Measurements from ENCODE around the gene KLB.
"Not testable (repeated sequence)": the region's sequence is repeated elsewhere in the genome, so short reads cannot be mapped to it uniquely, and the experiment has no call there.

Gene KLB

DNA sequence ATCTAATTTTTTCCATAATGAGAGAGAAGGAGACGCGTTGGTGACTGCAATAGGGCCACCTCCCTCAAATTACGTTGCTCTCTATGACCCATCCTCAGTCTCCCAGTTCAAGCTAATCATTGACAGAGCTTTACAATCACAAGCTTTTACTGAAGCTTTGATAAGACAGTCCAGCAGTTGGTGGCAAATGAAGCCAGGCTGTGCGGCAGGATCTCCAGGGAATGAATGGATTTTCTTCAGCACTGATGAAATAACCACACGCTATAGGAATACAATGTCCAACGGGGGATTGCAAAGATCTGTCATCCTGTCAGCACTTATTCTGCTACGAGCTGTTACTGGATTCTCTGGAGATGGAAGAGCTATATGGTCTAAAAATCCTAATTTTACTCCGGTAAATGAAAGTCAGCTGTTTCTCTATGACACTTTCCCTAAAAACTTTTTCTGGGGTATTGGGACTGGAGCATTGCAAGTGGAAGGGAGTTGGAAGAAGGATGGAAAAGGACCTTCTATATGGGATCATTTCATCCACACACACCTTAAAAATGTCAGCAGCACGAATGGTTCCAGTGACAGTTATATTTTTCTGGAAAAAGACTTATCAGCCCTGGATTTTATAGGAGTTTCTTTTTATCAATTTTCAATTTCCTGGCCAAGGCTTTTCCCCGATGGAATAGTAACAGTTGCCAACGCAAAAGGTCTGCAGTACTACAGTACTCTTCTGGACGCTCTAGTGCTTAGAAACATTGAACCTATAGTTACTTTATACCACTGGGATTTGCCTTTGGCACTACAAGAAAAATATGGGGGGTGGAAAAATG lies at the start of gene KLB:
TSS of gene KLB (plus strand) at position 168 of the 821 bp plus-strand sequence. CDS start at position 188, 20 bp downstream.
- no peak for DNase-seq

DNA sequence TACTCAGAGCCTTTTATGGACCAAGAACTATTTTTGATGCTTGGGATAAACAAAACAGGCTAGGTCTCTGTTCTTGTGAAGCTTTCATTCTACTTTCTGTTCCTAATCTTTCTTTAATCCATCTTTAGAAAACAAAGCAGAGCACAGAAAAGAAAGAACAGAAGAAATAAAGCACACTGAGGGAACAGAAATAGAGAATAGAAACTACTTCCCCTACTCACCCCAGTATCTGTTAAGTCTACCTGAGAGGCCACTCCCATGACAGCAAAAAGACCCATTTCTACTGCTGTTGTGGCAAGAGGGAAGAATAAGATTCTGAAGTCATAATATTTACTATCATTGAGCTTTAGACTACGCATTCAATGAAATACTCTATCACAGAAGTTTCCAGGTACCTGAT lies 49.7 kb upstream of the KLB start:
- no peak for DNase-seq

DNA sequence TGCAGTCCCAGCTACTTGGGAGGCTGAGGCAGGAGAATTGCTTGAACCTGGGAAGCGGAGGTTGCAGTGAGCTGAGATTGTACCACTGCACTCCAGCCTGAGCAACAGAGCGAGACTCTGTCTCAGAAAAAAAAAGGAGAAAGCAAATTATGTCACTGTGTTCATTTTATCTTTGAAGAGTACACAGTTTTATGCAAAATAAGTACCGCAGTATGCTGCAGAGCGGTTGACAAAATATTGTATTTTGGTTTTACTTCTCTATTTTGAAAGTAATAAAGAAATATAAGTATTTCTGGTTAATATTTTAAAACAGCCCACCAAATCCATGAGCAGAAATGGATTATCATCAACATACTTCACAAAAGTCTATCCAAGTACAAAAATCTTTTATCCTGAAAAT lies 46.1 kb upstream of the KLB start:
- not testable (repeated sequence) for DNase-seq

DNA sequence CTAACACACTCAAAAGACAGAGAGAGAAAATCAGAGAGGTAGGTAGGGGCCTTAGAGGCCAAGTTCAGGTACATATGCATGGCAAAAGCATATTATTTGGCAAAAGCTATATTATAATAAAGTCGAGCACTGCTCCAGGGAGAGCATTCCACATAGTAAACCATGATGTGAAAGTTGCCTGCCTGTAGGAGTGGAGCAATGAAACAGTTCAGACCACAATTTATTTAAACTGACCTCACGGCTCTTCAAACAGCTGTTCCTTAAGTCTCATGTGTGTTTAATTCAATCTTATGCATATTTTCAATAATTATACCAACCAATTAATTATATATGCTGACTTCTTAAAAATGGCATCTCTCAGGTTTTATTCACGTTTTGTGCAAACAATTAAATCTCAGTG lies 43.9 kb upstream of the KLB start:
- no peak for DNase-seq

DNA sequence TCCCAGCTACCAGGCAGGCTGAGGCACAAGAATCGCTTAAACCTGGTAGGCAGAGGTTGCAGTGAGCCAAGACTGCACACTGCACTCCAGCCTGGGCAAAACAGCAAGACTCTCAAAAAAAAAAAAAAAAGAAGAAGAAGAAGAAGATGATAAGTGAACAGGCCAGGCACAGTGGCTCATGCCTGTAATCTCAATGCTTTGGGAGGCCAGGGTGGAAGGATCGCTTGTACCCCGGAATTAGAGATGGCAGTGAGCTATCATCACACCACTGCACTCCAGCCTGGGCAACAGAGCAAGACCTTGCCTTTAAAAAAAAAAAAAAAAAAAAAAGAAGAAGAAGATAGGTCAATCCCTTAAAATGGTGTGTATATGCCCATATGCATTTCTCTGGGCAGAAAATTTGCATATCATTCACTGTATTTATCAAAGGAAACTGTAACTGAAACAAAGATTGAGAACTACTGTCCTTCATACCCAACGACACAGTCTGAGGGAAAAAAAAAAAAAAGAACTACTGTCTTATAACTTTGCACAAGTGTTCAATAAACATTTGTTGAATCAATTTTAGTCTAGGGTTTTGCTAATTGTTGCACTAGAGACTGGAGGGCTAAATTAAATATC lies 42.8 kb upstream of the KLB start:
- no peak for DNase-seq

DNA sequence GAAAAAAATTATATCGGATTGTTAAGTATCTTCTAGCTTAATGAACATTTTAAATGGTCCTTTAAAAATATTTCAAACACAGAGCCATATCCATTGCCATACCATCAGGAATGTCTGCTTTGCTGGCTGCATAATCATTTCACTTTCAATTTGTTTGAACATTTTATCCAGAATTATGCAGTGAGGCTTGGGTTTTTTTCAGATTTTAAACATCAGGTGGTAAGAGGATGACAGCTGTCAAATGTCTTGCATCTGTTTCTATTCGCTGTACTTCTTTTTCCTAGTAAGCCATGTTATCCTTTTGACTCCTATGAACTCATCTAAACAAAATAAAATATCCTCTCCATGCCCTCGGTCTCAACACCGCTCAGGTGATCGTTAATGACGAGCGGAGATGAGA lies 41.4 kb upstream of the KLB start:
- no peak for DNase-seq

DNA sequence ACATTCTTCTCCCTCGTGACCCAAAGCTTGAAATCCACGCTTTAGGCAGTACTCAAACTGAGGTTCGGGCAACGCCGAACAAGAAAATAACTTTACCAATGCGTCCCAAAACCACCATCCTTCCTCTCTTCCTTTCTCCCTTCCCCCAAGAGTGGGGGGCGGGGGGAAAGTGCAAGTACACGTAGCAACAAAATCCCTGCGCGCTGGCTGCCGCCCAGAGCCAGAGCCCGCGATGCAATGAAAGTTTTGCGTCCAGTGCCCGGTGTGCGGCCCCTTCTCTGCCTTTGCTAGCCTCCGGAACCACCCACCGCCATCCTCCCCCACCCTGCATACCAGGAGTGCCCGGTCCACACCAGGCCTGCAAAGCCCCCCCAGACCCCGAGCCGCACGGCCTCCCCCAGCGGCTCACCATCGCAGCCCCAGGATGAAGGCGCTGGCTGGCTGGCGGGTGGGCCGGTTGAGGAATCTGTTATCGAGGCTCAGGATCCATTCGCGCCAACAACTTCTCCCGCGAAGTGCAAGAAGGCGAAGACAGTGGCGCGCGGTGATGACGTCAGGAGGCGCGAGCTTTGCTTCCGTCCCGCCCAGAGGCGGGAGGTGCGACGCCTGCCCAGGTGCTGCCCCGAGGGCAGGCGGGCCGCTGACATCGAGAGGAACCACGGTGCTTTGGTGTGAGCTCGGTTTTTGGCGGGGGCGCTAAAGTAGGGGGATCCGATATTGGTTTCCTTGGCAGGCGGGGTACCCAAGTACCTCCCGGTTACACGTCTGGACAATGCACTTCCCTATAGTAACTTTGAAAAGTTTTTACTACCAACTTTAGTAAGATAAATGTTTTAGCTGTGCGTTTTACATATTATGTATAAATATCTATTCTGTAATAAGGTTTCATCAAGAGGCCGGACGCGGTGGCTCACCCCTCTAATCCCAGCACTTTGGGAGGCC lies 40.6 kb upstream of the KLB start, which contains the start of gene RFC1:
TSS of gene RFC1 (minus strand) at position 533 of the 942 bp plus-strand sequence. CDS start at position 412, 121 bp downstream.
- peak; percentile 83 to 92 (median 88) for DNase-seq

DNA sequence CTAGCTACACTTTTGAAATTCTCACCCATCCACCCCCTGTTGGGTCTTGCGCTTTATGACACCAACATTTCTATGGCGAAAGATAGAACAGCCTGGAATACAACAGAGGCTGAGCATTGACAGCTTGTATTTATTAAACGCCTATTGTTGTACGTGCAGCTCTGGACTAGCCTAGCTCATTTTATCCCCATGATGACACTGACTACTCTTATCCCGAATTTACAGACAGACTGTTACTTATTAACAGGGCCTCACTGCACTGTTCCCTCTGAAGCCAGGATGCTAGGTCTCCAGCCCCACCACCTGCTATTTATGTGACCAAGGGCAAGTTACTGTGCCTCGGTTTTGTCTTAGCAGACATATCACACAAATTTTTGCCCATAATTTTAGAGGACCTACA lies 39.6 kb upstream of the KLB start:
- DNase-seq = no peak

DNA sequence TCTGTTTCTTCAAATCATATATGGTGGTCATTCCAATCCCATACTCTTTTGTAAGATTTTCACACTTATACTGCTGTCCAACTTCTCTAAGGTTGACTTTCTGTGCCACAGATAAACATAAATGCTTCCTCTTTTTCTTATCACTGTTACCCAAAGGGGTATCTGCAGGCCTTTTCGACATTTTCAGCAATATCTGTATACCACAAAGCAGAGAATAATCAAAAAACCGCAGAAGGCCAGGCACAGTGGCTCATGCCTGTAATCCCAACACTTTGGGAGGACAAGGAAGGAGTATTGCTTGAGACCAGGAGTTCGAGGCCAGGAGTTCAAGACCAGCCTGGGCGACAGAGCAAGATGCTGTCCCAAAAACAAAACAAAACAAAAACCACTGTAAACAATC lies 37.4 kb upstream of the KLB start:
- no peak for DNase-seq

DNA sequence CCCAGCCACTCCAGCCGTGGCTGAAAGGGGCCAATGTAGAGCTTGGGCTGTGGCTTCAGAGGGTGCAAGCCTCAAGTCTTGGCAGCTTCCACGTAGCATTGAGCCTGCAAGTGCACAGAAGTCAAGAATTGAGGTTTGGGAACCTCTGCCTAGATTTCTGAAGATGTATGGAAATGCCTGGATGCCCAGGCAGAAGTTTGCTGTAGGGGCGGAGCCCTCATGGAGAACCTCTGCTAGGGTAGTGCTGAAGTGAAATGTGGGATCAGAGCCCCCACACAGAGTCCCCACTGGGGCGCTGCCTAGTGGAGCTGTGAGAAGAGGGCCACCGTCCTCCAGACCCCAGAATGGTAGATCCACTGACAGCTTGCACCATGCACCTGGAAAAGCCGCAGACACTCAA lies 35.5 kb upstream of the KLB start:
- DNase-seq = not testable (repeated sequence)

DNA sequence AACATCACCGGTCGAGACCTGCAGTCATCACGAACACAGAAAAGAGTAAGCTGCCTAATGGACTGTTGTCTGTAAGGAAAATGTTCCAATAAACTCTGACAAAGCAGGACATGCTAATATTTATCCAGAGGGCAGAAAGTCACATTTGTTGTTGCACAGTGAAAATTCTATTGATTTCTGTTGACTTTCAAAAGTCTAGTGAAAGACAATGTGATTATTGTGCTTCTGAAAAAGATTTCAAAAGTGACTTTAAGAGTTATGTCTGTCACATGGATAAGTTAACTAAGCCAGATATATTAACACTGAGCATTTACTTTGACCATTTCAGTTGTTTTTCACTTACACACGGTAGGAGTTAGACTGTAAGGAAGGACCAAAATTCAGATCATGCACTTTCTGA lies 31.3 kb upstream of the KLB start:
- DNase-seq = no peak

DNA sequence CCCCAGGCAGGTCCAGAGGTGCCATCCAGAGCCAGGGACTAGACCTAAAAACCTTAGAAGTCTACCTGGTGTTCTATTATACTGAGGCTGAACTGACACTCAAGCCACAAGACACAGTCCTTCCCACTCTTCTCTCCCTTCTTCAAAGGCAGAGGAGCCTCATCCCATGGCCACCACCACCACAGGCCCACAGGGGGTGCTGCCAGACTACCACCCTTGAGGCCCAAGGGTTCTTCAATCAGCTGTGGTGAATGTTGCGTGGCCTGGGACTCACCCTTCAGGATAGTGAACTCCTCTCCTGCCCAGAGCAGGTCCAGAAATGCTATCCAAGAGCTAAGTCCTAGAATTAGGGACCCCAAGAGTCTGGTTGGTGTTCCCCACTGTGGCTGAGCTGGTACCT lies 23.0 kb upstream of the KLB start:
- no peak for DNase-seq

DNA sequence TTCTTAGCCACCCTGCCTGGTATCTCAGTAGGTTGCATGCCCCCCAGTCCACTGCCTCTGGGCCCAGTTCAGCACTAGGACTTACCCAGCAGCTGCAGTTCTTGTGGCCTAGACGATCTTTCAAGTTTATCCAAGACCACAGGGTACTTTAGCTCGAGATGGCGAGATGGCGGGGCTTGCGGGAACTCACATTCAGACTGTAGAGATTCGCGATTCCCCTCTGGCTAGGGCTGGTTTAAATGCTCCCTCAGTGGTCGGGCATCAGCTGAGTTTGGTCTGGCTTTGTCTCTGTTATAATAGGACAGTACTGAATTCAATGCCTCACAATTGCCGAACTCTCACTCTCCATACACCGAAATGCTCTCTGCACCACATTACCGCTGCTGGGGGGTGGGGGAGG lies 22.2 kb upstream of the KLB start:
- no peak for DNase-seq

DNA sequence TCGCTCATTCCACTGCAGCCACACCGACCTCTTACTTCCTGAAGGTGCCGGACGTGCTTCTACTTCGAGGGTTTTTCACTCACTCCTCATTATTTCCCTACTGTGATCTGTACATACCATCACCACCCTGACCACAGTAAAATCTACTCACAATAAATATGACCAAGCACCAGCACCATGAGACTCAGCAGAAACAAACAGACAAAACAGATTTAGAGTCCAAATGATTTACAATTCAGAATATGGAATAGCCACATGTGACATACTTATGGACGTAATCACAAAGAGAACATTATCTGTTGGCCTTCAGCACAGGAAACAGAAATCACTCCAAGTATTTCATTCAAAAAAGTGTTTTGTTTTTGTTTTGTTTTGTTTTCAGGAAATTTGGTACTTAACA lies 16.1 kb upstream of the KLB start:
- DNase-seq = no peak

DNA sequence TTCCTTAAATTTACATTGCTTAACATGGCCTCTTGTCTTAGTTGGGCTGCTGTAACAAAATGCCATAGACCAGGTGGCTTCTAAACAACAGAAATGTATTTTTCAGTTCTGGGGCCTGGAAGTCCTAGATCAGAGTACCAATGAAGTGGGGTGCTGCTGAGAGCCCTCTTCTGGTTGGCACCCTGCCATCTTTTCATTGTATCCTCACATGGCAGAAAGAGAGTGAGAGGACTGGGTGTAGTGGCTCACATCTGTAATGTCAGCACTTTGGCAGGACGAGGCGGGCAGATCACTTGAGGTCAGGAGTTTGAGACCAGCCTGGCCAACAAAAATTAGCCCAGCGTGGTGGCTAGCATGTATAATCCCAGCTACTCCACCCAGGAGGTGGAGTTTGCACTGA lies 12.0 kb upstream of the KLB start:
- no peak for DNase-seq

DNA sequence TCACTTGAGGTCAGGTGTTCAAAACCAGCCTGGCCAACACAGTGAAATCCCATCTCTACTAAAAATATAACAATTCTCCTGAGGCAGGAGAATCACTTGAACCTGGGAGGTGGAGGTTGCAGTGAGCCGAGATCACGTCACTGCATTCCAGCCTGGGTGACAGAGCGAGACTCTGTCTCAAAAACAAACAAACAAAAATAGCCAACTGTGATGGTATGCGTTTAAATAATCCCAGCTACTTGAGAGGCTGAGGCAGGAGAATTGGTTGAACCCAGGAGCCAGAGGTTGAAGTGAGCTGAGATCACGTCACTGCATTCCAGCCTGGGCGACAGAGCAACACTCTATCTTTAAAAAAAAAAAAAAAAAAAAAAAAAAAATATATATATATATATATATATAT lies 5.1 kb upstream of the KLB start:
- DNase-seq = not testable (repeated sequence)

DNA sequence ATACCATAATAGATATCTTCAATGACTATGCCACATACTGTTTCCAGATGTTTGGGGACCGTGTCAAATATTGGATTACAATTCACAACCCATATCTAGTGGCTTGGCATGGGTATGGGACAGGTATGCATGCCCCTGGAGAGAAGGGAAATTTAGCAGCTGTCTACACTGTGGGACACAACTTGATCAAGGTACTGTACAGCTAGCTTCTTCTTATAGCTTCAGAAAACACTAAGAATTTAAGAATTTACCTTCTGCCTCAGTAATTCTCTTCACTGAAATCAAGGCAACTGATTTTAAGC lies 805 bp downstream of the KLB start:
- no peak for DNase-seq

DNA sequence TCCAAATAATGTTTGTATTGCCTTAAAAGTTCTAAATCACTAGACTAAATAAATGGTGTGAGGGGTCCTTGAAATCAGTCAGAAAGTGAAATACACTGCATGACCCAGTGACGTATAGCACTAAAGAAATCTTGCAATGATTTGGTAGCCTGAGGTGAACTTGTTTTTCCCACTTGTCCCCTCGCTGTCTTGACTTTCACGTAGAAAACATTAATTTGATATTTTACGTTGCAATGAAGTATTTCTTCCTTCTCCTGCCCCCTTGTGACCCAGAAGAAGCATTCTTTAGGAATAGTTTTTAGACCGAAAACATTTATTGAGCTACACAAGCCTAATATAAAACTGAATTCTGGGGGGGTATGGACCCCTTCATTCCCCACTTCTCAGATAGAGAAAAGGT lies 3.7 kb downstream of the KLB start:
- DNase-seq = peak in 1 of 6 experiments; percentile 3

DNA sequence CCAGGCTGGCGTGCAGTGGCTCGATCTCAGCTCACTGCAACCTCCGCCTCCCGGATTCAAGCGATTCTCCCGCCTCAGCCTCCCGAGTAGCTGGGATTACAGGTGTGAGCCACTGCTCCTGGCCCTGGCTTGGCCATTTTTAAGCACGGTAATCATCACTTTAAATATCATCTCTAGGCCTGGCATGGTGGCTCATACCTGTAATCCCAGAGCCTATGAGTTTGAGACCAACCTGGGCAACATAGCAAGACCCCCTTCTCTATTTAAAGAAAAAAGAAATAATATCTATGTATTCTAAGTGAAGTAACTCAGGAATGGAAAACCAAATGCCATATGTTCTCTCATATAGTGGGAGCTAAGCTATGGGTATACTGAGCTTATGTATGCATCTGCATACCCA lies 4.8 kb downstream of the KLB start:
- not testable (repeated sequence) for DNase-seq

DNA sequence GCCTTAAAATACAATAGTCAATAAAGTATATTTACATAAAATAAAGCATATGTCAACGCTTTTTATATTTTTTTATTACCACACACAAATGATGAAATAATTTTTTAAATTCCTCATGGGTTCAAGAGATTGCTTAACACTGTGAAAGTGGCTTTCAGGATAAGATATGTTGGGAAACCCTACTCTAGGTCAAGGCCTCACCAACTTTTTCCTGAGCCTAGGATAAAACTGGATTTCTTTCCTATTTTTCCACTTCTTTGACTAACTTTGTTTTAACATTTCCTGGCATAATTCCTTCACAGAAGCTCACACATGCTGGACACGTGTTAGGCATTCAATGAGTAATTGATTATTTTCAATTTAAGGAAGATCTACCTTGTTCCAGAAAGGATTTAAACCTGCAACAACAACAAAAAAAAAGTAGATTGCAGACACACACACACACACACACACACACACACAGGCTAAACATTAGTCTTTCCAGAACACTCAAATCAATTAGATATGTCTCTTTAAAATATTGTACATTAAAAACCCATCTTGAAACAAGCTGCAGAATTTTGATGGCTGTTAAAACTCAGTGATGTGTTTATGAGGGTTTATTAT lies 9.1 kb downstream of the KLB start:
- DNase-seq = no peak

DNA sequence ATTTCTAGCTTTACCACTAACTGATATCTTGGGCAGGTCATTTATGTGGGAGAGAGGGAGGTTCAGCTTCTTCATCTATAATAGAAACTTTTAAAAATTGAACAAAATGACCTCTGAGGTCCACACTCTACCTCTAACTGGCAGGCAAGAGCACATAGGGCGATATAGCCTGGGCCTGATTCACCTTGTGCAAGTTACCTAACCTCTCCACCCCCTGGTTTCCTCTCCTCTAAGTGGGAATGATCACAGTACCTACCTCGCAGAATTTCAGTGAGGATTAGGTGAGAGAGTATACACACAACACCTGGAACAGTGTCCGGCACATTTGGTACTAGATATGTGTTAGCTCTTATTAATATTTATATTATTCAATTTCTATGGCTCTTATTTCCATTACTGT lies 15.5 kb downstream of the KLB start:
- DNase-seq = no peak

DNA sequence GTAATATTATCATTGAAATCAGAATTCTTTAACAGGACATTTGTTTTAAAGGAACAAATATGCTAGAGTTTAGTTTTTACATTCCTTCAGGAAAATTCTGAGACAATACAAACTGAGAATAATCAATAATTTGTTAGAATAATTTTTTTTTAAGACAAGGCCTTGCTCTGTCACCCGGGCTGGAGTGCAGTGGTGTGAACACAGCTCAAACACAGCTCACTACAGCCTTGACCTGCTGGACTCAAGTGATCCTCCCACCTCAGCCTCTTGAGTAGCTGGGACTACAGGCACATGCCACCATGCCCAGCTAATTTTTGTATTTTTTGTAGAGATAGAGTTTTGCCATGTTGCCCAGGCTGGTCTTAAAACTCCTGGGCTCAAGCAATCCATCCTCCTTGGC lies 18.6 kb downstream of the KLB start:
- DNase-seq = not testable (repeated sequence)

DNA sequence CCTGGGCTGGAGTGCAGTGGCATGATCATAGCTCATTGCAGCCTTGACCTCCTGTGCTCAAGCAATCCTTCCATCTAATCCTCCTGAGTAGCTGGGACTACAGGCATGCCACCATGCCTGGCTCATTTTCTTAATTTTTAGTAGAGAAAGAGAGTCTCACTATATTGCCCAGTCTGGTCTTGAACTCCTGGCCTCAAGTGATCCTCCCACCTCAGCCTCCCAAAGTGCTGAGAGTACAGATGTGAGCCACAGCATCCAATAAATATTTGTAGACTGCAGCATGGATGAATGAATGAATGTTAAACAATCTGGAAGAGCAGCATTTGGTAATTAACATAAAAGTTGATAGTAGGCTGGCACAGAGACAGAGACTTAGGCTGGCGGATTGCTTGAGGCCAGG lies 20.0 kb downstream of the KLB start:
- no peak for DNase-seq
